DMS 273 treated with DMSO at 0.1 percent for 48 hours (cell line): Measurements from ENCODE around the gene TMEM135.

Experiments
- DNase-seq: peaks from one replicate; lab custom pipeline; 2025; lab: John Stamatoyannopoulos, UW

Gene TMEM135

GRCh38 chr11:87198266-87198881 is 160.6 kb downstream of the TMEM135 start:
- no peak for DNase-seq

- DNase-seq, result no peak
These were observed 163.6 kb downstream of the TMEM135 start for GRCh38 chr11:87201376-87201775.

- no peak for DNase-seq
These were observed 166.3 kb downstream of the TMEM135 start for GRCh38 chr11:87203907-87204602.

GRCh38 chr11:87212891-87213290 is 175.2 kb downstream of the TMEM135 start:
- no peak for DNase-seq

GRCh38 chr11:87213444-87213843 is 175.7 kb downstream of the TMEM135 start:
- no peak for DNase-seq

- DNase-seq, result no peak
These were observed 177.5 kb downstream of the TMEM135 start for GRCh38 chr11:87215236-87215635.

GRCh38 chr11:87219266-87219665 is 181.5 kb downstream of the TMEM135 start:
- no peak for DNase-seq

GRCh38 chr11:87223816-87224215 is 186.1 kb downstream of the TMEM135 start:
- DNase-seq, result no peak

GRCh38 chr11:87224486-87224885 is 186.8 kb downstream of the TMEM135 start:
- DNase-seq, result no peak

GRCh38 chr11:87228820-87229219 is 191.1 kb downstream of the TMEM135 start:
- no peak for DNase-seq

- no peak for DNase-seq
These were observed 193.3 kb downstream of the TMEM135 start for GRCh38 chr11:87230995-87231394.

- no peak for DNase-seq
These were observed 194.6 kb downstream of the TMEM135 start for GRCh38 chr11:87232320-87232719.

- no peak for DNase-seq
These were observed 197.6 kb downstream of the TMEM135 start for GRCh38 chr11:87235366-87235765.

- DNase-seq, result no peak
These were observed 198.6 kb downstream of the TMEM135 start for GRCh38 chr11:87236368-87236767.

- no peak for DNase-seq
These were observed 201.3 kb downstream of the TMEM135 start for GRCh38 chr11:87239001-87239400.

- no peak for DNase-seq
These were observed 201.8 kb downstream of the TMEM135 start for GRCh38 chr11:87239531-87239930.

GRCh38 chr11:87251560-87251959 is 213.8 kb downstream of the TMEM135 start:
- DNase-seq, result no peak

GRCh38 chr11:87252869-87253268 is 215.1 kb downstream of the TMEM135 start:
- DNase-seq, result no peak

- no peak for DNase-seq
These were observed 216.8 kb downstream of the TMEM135 start for GRCh38 chr11:87254562-87254961.

GRCh38 chr11:87255589-87255988 is 217.9 kb downstream of the TMEM135 start:
- DNase-seq, result no peak

GRCh38 chr11:87256694-87257340 is 219.1 kb downstream of the TMEM135 start:
- DNase-seq, result no peak

- DNase-seq, result no peak
These were observed 220.6 kb downstream of the TMEM135 start for GRCh38 chr11:87258171-87258833.

- DNase-seq, result no peak
These were observed 222.0 kb downstream of the TMEM135 start for GRCh38 chr11:87259736-87260135.
